Caco-2 (cell line): ENCODE data around the gene SH2B3. TPM values are rescaled to one million over a fixed set of nuclear protein-coding genes. Genes with fewer than 3 reads are reported as not detected.
"Not testable (repeated sequence)": the region's sequence is repeated elsewhere in the genome, so short reads cannot be mapped to it uniquely, and the experiment has no call there.

Experiments
- BruUV-seq: library from RNA; stranded (reverse); fragments of 400-500 nt; replicated peaks from 2 replicates; lab custom pipeline; 2021; lab: Mats Ljungman, UMichigan
- CTCF ChIA-PET: fragments of 300-600 bp; sonication (Branson Sonifier 250); formaldehyde crosslinking; loops from one replicate; lab custom pipeline; 2022; ENCODE audit warnings: antibody characterized with exemption; lab: Charles Lee
- POLR2A ChIA-PET: fragments of 300-600 bp; sonication (Branson Sonifier 250); formaldehyde crosslinking; loops from one replicate; lab custom pipeline; 2022; ENCODE audit warnings: antibody characterized with exemption; lab: Charles Lee
- DNase-seq, 2 experiments: peaks; one replicate each; pipeline versions ENCODE4 v3.0.0 to v3.0.0-alpha.2; 2020 to 2022
- H3K27me3 ChIP-seq: replicated peaks from 2 replicates; pipeline ENCODE4 v1.6.0; 2011; ENCODE audit warnings: low read length; ENCODE audit not compliant: control insufficient read depth, insufficient read depth
- H3K36me3 ChIP-seq: 2 replicates; pipeline ENCODE4 v1.5.1; 2011; ENCODE audit warnings: low read length; ENCODE audit not compliant: control insufficient read depth, insufficient read depth
- H3K4me1 ChIP-seq: fragments of 250-450 bp; sonication (Bioruptor Pico); 2 replicates; pipeline ENCODE4 v1.5.1; 2020; ENCODE audit warnings: mild to moderate bottlenecking
- H3K4me3 ChIP-seq: 2 replicates; pipeline ENCODE4 v1.5.1; 2011; ENCODE audit warnings: low read depth, mild to moderate bottlenecking, control low read depth, low read length
- H3K9me3 ChIP-seq: fragments of 250-450 bp; sonication (Bioruptor Pico); 2 replicates; pipeline ENCODE4 v1.5.1; 2020; ENCODE audit warnings: mild to moderate bottlenecking, moderate library complexity
- H3K27ac Mint-ChIP-seq: one replicate; pipeline ENCODE4 v1.8.0; 2022; ENCODE audit warnings: mixed read lengths; ENCODE audit not compliant: unreplicated experiment
- H3K27me3 Mint-ChIP-seq: one replicate; pipeline ENCODE4 v1.8.0; 2022; ENCODE audit warnings: mixed read lengths; ENCODE audit not compliant: insufficient read depth, unreplicated experiment
- H3K36me3 Mint-ChIP-seq: one replicate; pipeline ENCODE4 v1.8.0; 2022; ENCODE audit warnings: mild to moderate bottlenecking, mixed read lengths; ENCODE audit not compliant: insufficient read depth, unreplicated experiment
- H3K4me1 Mint-ChIP-seq: one replicate; pipeline ENCODE4 v1.8.0; 2022; ENCODE audit warnings: low read depth, mixed read lengths; ENCODE audit not compliant: unreplicated experiment
- H3K4me3 Mint-ChIP-seq: one replicate; pipeline ENCODE4 v1.8.0; 2022; ENCODE audit warnings: mild to moderate bottlenecking, moderate library complexity, mixed read lengths; ENCODE audit not compliant: unreplicated experiment
- H3K9me3 Mint-ChIP-seq: one replicate; pipeline ENCODE4 v1.8.0; 2022; ENCODE audit warnings: mixed read lengths; ENCODE audit not compliant: unreplicated experiment
- CTCF ChIP-seq, 2 experiments: fragments of 200-600 bp in 1 of 2; IDR thresholded peaks; 1 replicate in 1 of 2; 2 replicates in 1 of 2; pipeline versions ENCODE4 v1.5.1 to v1.8.0; 2011 to 2022; ENCODE audit warnings: antibody characterized with exemption in 1 of 2, control low read depth in 1 of 2, inconsistent platforms in 1 of 2, low read depth in 1 of 2, low read length in 1 of 2, mild to moderate bottlenecking in 1 of 2, moderate library complexity in 1 of 2; ENCODE audit not compliant: insufficient read depth in 1 of 2, severe bottlenecking in 1 of 2, unreplicated experiment in 1 of 2
- intact Hi-C: fragments of 100-400 bp; cut with micrococcal nuclease; formaldehyde crosslinking; loops from one replicate; pipeline ENCODE4 v1.10.0; 2022; ENCODE audit not compliant: unreplicated experiment
- total RNA-seq: library from RNA; stranded (reverse); gene quantifications from 2 replicates; pipeline ENCODE4 v1.2.3, GENCODE V29; 2022

The SH2B3 gene
- total RNA-seq, 1 experiment from 2014 or later = 16.1 TPM

GRCh38 chr12:111395336-111396187, 10.2 kb upstream of the SH2B3 start:
- Mint-ChIP-seq H3K27me3 (no peaks in the 10 kb centered on the region), H3K36me3 (no peaks in the 10 kb centered on the region), H3K27ac (no peak overlapping the region), H3K9me3 (no peaks in the 10 kb centered on the region), H3K4me1 (no peaks in the 10 kb centered on the region), H3K4me3 (no peak overlapping the region)
- Histone ChIP-seq H3K27me3 (no peaks in the 10 kb centered on the region), H3K9me3 (no peaks in the 10 kb centered on the region), H3K4me1 (no peaks in the 10 kb centered on the region), H3K36me3 (no peaks in the 10 kb centered on the region), H3K4me3 (no peak overlapping the region)
- no peak for DNase-seq
- CTCF ChIA-PET = interaction anchor here (2.7 kb wide), 1 partner anchor 56 kb away, joined by 32 read pairs; no protein-coding TSS in a partner anchor
- BruUV-seq = no TSS peak
- POLR2A ChIA-PET = no interaction called here
- no peak for TF ChIP-seq CTCF (IDR thresholded peaks at IDR 0.05; ENCODE audit: insufficient read depth in 1 of 2, low read depth in 1 of 2, low read length in 1 of 2, severe bottlenecking in 1 of 2, unreplicated experiment in 1 of 2)
- intact Hi-C loops = loop anchor here (2.0 kb wide), 1 partner anchor 65 kb away; no protein-coding TSS in a partner anchor

GRCh38 chr12:111396271-111396670, 9.5 kb upstream of the SH2B3 start:
- H3K4me1 ChIP-seq, POLR2A ChIA-PET: not testable (repeated sequence)

GRCh38 chr12:111396726-111397445, 8.8 kb upstream of the SH2B3 start:
- no peak overlapping the region for H3K4me3 Mint-ChIP-seq
- no peaks in the 10 kb centered on the region for H3K27me3 ChIP-seq
- no TSS peak for BruUV-seq
- no peaks in the 10 kb centered on the region for H3K9me3 ChIP-seq
- peak; percentile 75 to 91 for DNase-seq
- no peak overlapping the region for H3K4me3 ChIP-seq
- ChIA-PET POLR2A (no interaction called here), CTCF (interaction anchor here (0.6 to 2.7 kb wide), 15 partner anchors 12 to 253 kb away, joined by 3 to 32 read pairs (median 6); partner anchors contain the start of gene PHETA1)
- TF ChIP-seq CTCF (IDR thresholded peaks at IDR 0.05; ENCODE audit: insufficient read depth in 1 of 2, low read depth in 1 of 2, low read length in 1 of 2, severe bottlenecking in 1 of 2, unreplicated experiment in 1 of 2) = peak; percentile 99 to 100
- H3K36me3 Mint-ChIP-seq = no peaks in the 10 kb centered on the region
- peak overlapping the region; percentile 35 for H3K27ac Mint-ChIP-seq
- no peaks in the 10 kb centered on the region for H3K4me1 Mint-ChIP-seq
- no peaks in the 10 kb centered on the region for H3K36me3 ChIP-seq
- H3K27me3 Mint-ChIP-seq = no peaks in the 10 kb centered on the region
- intact Hi-C loops = loop anchor here (1.0 to 2.0 kb wide), 2 partner anchors 54 to 66 kb away; no protein-coding TSS in a partner anchor
- no peaks in the 10 kb centered on the region for H3K9me3 Mint-ChIP-seq
- H3K4me1 ChIP-seq = no peaks in the 10 kb centered on the region

More at GRCh38 chr12:111396271-111396670, 9.5 kb upstream of the SH2B3 start:
- H3K36me3 Mint-ChIP-seq, H3K9me3 ChIP-seq, H3K27me3 Mint-ChIP-seq, H3K4me3 ChIP-seq, DNase-seq, H3K4me3 Mint-ChIP-seq, H3K4me1 Mint-ChIP-seq, H3K27ac Mint-ChIP-seq, H3K27me3 ChIP-seq, H3K9me3 Mint-ChIP-seq, BruUV-seq, H3K36me3 ChIP-seq: not testable (repeated sequence)
- intact Hi-C loops = loop anchor here (2.0 kb wide), 1 partner anchor 65 kb away; no protein-coding TSS in a partner anchor
- CTCF ChIA-PET = interaction anchor here (1.1 to 2.7 kb wide), 6 partner anchors 16 to 252 kb away, joined by 3 to 32 read pairs (median 6); partner anchors contain the start of gene PHETA1
